Thymus (tissue), 11 donors: Measurements from ENCODE around the gene GRM5. TPM values are rescaled to one million over a fixed set of nuclear protein-coding genes. Genes with fewer than 3 reads are reported as not detected.
"Not testable (repeated sequence)": the region's sequence is repeated elsewhere in the genome, so short reads cannot be mapped to it uniquely, and the experiment has no call there.

Source experiments
- DNase-seq, 9 donors: peaks; one replicate each; pipeline ENCODE4 v3.0.0-alpha.2; 2013; ENCODE audit warnings: low spot score in 9 of 9, low read depth in 6 of 9, missing footprints in 1 of 9
- H3K27ac ChIP-seq, 2 donors: one replicate each; pipeline ENCODE4 v1.5.1; 2013; ENCODE audit warnings: control low read depth in 1 of 2, low read depth in 1 of 2, low read length in 1 of 2, mild to moderate bottlenecking in 1 of 2, moderate library complexity in 1 of 2
- H3K27me3 ChIP-seq, 2 donors: one replicate each; pipeline ENCODE4 v1.5.1; 2013; ENCODE audit warnings: low read length in 1 of 2; ENCODE audit not compliant: control insufficient read depth in 2 of 2, insufficient read depth in 1 of 2
- H3K36me3 ChIP-seq, 2 donors: one replicate each; pipeline ENCODE4 v1.5.1; 2013; ENCODE audit warnings: low read length in 1 of 2, mild to moderate bottlenecking in 1 of 2, moderate library complexity in 1 of 2; ENCODE audit not compliant: control insufficient read depth in 2 of 2, insufficient read depth in 2 of 2
- H3K4me1 ChIP-seq, 2 donors: one replicate each; pipeline ENCODE4 v1.5.1; 2013; ENCODE audit warnings: low read length in 2 of 2; ENCODE audit not compliant: control insufficient read depth in 2 of 2, insufficient read depth in 2 of 2
- H3K4me3 ChIP-seq, 2 donors: one replicate each; pipeline ENCODE4 v1.5.1; 2013; ENCODE audit warnings: low read length in 2 of 2, control low read depth in 1 of 2, mild to moderate bottlenecking in 1 of 2
- H3K9me3 ChIP-seq, 2 donors: one replicate each; pipeline ENCODE4 v1.5.1; 2013; ENCODE audit warnings: low read length in 1 of 2, mild to moderate bottlenecking in 1 of 2; ENCODE audit not compliant: control insufficient read depth in 2 of 2, insufficient read depth in 1 of 2
- WGBS: extraction: QIAGEN DNeasy Blood & Tissue Kit; methylation state at CpG from one replicate; pipeline ENCODE4 v1.1.7; 2013; 5-methylcytosine and 5-hydroxymethylcytosine counted together
- polyA plus RNA-seq: library from polyadenylated mRNA; stranded (reverse); fragments of 200-250 nt; gene quantifications from one replicate; pipeline ENCODE4 v1.2.3, GENCODE V29; 2013
- total RNA-seq: library from RNA; stranded (reverse); fragments of 120-200 nt; gene quantifications from one replicate; pipeline ENCODE4 v1.2.4, GENCODE V29; 2013
- donor health status: healthy.

Gene GRM5
- total and polyA plus RNA-seq, 2 donors: 0.05 TPM

- H3K4me3 ChIP-seq, H3K36me3 ChIP-seq, H3K27ac ChIP-seq, H3K4me1 ChIP-seq, H3K9me3 ChIP-seq, DNase-seq: not testable (repeated sequence)
- H3K27me3 ChIP-seq: peaks cover 7 to 38% of the 10 kb centered on the region in 2 donors
- WGBS: 44% methylated on average over 5 of the region's 5 CpGs
These were observed 3.9 kb downstream of the GRM5 start for GRCh38 chr11:89061839-89062238.

- H3K27me3 ChIP-seq, H3K4me3 ChIP-seq, H3K36me3 ChIP-seq, H3K4me1 ChIP-seq, H3K9me3 ChIP-seq, H3K27ac ChIP-seq, DNase-seq: not testable (repeated sequence)
- 91% methylated on average over 1 of the region's 1 CpG for WGBS
These were observed 8.4 kb downstream of the GRM5 start for GRCh38 chr11:89057406-89057805.

- Histone ChIP-seq H3K9me3 (no peaks in the 10 kb centered on the region), H3K27ac (no peak overlapping the region), H3K4me3 (no peak overlapping the region), H3K36me3 (no peaks in the 10 kb centered on the region), H3K27me3 (no peaks in the 10 kb centered on the region), H3K4me1 (no peaks in the 10 kb centered on the region)
- DNase-seq: no peak
- WGBS: 81% methylated on average over 4 of the region's 4 CpGs
These were observed 13.6 kb downstream of the GRM5 start for GRCh38 chr11:89052220-89052619.

- not testable (repeated sequence) for H3K9me3 ChIP-seq, H3K4me3 ChIP-seq, DNase-seq, H3K27me3 ChIP-seq, H3K27ac ChIP-seq, H3K36me3 ChIP-seq, H3K4me1 ChIP-seq
- WGBS: 93% methylated on average over 4 of the region's 4 CpGs
These were observed 18.6 kb downstream of the GRM5 start for GRCh38 chr11:89047159-89047558.

GRCh38 chr11:89043861-89044588 is 21.8 kb downstream of the GRM5 start:
- H3K4me3 ChIP-seq, DNase-seq, H3K4me1 ChIP-seq, H3K36me3 ChIP-seq, H3K27ac ChIP-seq, H3K27me3 ChIP-seq, H3K9me3 ChIP-seq: not testable (repeated sequence)
- WGBS: 78% methylated on average over 6 of the region's 6 CpGs

- not testable (repeated sequence) for H3K27ac ChIP-seq, H3K27me3 ChIP-seq, H3K36me3 ChIP-seq, H3K4me1 ChIP-seq, DNase-seq, H3K9me3 ChIP-seq, H3K4me3 ChIP-seq
- WGBS: 92% methylated on average over 2 of the region's 2 CpGs
These were observed 36.1 kb downstream of the GRM5 start for GRCh38 chr11:89029671-89030070.

GRCh38 chr11:89021339-89021738 is 44.4 kb downstream of the GRM5 start:
- DNase-seq: no peak
- Histone ChIP-seq H3K36me3 (no peaks in the 10 kb centered on the region), H3K27ac (no peak overlapping the region), H3K4me3 (no peak overlapping the region), H3K9me3 (no peaks in the 10 kb centered on the region), H3K4me1 (no peaks in the 10 kb centered on the region), H3K27me3 (no peaks in the 10 kb centered on the region)
- WGBS: 76% methylated on average over 2 of the region's 2 CpGs

GRCh38 chr11:89019827-89020547 is 45.8 kb downstream of the GRM5 start:
- H3K36me3 ChIP-seq, H3K27me3 ChIP-seq, H3K4me1 ChIP-seq, H3K27ac ChIP-seq, H3K4me3 ChIP-seq, DNase-seq, H3K9me3 ChIP-seq: not testable (repeated sequence)

- Histone ChIP-seq H3K9me3 (no peaks in the 10 kb centered on the region), H3K4me1 (no peaks in the 10 kb centered on the region), H3K27me3 (no peaks in the 10 kb centered on the region), H3K36me3 (no peaks in the 10 kb centered on the region), H3K4me3 (no peak overlapping the region), H3K27ac (no peak overlapping the region)
- no peak for DNase-seq
These were observed 49.6 kb downstream of the GRM5 start for GRCh38 chr11:89016214-89016613.
